ENCODE measurements around the gene KLHL25.

DNA sequence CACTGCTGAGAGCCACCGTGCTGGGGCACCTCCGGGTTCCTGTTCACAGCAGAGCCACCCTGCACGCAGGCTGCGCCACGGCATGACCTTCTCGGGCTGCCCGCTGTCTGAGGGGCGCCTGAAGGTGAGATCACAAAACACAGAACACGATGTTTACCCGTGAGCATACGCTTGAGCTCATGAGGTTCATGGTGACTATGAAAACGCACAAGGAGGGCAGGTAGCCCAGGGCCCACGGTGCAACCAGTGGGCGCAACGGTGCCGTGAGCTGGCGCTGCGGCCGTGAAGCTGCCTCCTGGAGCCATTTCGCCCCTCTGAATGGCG is 36.1 kb downstream of the KLHL25 start:
- TF ChIP-seq, protein P1, sequence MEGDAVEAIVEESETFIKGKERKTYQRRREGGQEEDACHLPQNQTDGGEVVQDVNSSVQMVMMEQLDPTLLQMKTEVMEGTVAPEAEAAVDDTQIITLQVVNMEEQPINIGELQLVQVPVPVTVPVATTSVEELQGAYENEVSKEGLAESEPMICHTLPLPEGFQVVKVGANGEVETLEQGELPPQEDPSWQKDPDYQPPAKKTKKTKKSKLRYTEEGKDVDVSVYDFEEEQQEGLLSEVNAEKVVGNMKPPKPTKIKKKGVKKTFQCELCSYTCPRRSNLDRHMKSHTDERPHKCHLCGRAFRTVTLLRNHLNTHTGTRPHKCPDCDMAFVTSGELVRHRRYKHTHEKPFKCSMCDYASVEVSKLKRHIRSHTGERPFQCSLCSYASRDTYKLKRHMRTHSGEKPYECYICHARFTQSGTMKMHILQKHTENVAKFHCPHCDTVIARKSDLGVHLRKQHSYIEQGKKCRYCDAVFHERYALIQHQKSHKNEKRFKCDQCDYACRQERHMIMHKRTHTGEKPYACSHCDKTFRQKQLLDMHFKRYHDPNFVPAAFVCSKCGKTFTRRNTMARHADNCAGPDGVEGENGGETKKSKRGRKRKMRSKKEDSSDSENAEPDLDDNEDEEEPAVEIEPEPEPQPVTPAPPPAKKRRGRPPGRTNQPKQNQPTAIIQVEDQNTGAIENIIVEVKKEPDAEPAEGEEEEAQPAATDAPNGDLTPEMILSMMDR (conservative IDR thresholded peaks at IDR 0.05; ENCODE audit: low read depth, low read length): no peak
- TF ChIP-seq EZH2 (IDR thresholded peaks at IDR 0.05; ENCODE audit: borderline replicate concordance, low read depth, low read length, poor library complexity, severe bottlenecking): no peak
